Heart left ventricle (tissue), 13 donors: ENCODE data around the gene MEGF11.

Experiments used
- POLR2A ChIP-seq, 2 donors: fragments of 450-650 bp; IDR thresholded peaks; one replicate each; pipeline ENCODE4 v1.6.1; 2017; ENCODE audit warnings: antibody characterized with exemption in 2 of 2, mild to moderate bottlenecking in 2 of 2, moderate library complexity in 2 of 2
- TF ChIP-seq, protein P1 (sequence below), 12 donors: fragments of 200-600 bp; sonication (generic) in 4 of 12; IDR thresholded peaks; one replicate each; pipeline versions ENCODE4 v1.5.0 to v1.8.0; 2018 to 2022; ENCODE audit warnings: antibody characterized with exemption in 12 of 12, mild to moderate bottlenecking in 5 of 12
- donor health status: ischemic (EF 13 %, LVEDD 7.1; RV severe dilation, severe dysfunction).
- donor health status: DM: no; HTN: yes; CAD: no.
- donor health status: DM: no; HTN: no; CAD: no.
- donor health status: ischemic (EF 25% LVEDD 6.9; RV normal size, moderate dysfunction).
- donor health status: ischemic (EF 25% LVEDD 5.7; RV mildly dilated, moderate dysfunction).
- donor health status: ischemic (EF 35%, LVEDD 5.7; RV mildly dilated, moderate dysfunction).
- donor health status: nonischemic (EF 11% LVEDD 7.7; RV severe dilation, severe dysfunction).
- donor health status: DM: yes; HTN: yes; CAD: no.
- donor health status: PGD.
- donor health status: ischemic (EF 29% LVEDD 5.4; RV normal size, mild dysfunction).
- donor health status: nonischemic (EF 23%, LVEDD 6.1; RV moderate dilation, normal function).

DNA sequence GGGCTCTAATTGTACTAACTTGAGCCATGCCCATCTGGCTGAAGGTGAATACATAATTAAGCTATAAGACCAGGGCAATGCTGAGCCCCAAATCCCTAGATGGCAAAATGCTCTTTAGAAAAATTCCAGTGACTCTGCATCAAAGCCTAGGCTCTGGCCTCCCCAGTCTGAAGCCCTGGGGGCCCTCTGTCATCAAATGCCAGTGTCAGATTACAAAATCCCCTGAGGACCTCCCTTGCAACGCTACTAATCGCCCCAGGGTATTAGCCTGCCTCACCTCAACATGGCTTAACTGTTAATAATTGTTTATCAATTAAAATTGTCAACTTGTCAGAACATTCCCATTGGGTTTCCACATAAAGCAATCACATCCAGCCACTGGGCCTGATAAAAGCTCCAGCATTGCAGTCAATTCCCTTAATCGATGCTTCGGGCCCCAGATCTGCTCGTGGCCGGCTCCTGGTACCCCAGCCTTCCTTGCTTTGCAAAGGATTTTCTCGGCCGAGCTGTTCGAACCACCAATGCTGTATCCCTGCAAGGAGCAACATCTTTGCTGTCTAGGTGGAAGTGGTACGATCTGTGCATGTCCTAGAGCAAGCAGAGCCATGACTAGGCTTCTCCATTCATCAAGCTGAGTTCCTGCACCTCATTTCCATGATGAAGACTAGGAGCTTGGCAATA lies 151.7 kb downstream of the MEGF11 start:
- TF ChIP-seq POLR2A (IDR thresholded peaks at IDR 0.05): no peak
- TF ChIP-seq, protein P1, sequence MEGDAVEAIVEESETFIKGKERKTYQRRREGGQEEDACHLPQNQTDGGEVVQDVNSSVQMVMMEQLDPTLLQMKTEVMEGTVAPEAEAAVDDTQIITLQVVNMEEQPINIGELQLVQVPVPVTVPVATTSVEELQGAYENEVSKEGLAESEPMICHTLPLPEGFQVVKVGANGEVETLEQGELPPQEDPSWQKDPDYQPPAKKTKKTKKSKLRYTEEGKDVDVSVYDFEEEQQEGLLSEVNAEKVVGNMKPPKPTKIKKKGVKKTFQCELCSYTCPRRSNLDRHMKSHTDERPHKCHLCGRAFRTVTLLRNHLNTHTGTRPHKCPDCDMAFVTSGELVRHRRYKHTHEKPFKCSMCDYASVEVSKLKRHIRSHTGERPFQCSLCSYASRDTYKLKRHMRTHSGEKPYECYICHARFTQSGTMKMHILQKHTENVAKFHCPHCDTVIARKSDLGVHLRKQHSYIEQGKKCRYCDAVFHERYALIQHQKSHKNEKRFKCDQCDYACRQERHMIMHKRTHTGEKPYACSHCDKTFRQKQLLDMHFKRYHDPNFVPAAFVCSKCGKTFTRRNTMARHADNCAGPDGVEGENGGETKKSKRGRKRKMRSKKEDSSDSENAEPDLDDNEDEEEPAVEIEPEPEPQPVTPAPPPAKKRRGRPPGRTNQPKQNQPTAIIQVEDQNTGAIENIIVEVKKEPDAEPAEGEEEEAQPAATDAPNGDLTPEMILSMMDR (IDR thresholded peaks at IDR 0.05): no peak
